PC-3 (cell line): ENCODE data around the gene PTPRD.

ENCODE experiments used
- CTCF ChIP-seq: fragments of 300-600 bp; sonication (generic); conservative IDR thresholded peaks from 2 replicates; pipeline ENCODE4 v1.5.1; 2017; ENCODE audit warnings: antibody characterized with exemption, low read depth, mild to moderate bottlenecking, low read length
- EZH2 ChIP-seq: fragments of 300-600 bp; sonication (generic); IDR thresholded peaks from one replicate; pipeline ENCODE4 v1.6.1; 2017; ENCODE audit warnings: antibody characterized with exemption, mild to moderate bottlenecking, low read length; ENCODE audit not compliant: unreplicated experiment
- EZH2phosphoT487 ChIP-seq: fragments of 300-600 bp; sonication (generic); IDR thresholded peaks from 2 replicates; pipeline ENCODE4 v1.6.1; 2018; ENCODE audit warnings: mild to moderate bottlenecking, antibody characterized with exemption, low read length, borderline replicate concordance

GRCh38 chr9:8542537-8542936, 2070.3 kb downstream of the PTPRD start:
- TF ChIP-seq EZH2 (no peak), CTCF (no peak), EZH2phosphoT487 (no peak)
